WTC11 (cell line): ENCODE data around the gene KCNIP3. TPM values are rescaled to one million over a fixed set of nuclear protein-coding genes. Genes with fewer than 3 reads are reported as not detected.

Experiments used
- ATAC-seq: fragments of 200-7000 bp; cut with Tn5 transposase; 2 replicates; pipeline ENCODE4 v1.10.0; 2021; ENCODE audit warnings: mild to moderate bottlenecking, moderate library complexity
- CTCF ChIA-PET: fragments of 300-600 bp; sonication (Branson Sonifier 250); formaldehyde crosslinking; loops from one replicate; lab custom pipeline; 2021; ENCODE audit warnings: antibody characterized with exemption; lab: Charles Lee
- POLR2A ChIA-PET: fragments of 350-600 bp; sonication (Branson Sonifier 250); formaldehyde crosslinking; loops from one replicate; lab custom pipeline; 2021; ENCODE audit warnings: antibody characterized with exemption; lab: Charles Lee
- DNase-seq: peaks from one replicate; pipeline ENCODE4 v3.0.0; 2021; ENCODE audit warnings: low spot score
- H3K27ac Mint-ChIP-seq: 2 replicates; pipeline ENCODE4 v1.8.0; 2021; ENCODE audit warnings: mixed read lengths
- H3K27me3 Mint-ChIP-seq: 2 replicates; pipeline ENCODE4 v1.8.0; 2021; ENCODE audit warnings: low read depth, mild to moderate bottlenecking, moderate library complexity, mixed read lengths
- H3K36me3 Mint-ChIP-seq: 2 replicates; pipeline ENCODE4 v1.8.0; 2021; ENCODE audit warnings: mixed read lengths
- H3K4me1 Mint-ChIP-seq: 2 replicates; pipeline ENCODE4 v1.8.0; 2022; ENCODE audit warnings: mixed read lengths
- H3K4me3 Mint-ChIP-seq: 2 replicates; pipeline ENCODE4 v1.8.0; 2021; ENCODE audit warnings: mild to moderate bottlenecking, moderate library complexity, mixed read lengths
- H3K9me3 Mint-ChIP-seq: 2 replicates; pipeline ENCODE4 v1.8.0; 2021; ENCODE audit warnings: mixed read lengths
- CREM ChIP-seq: sonication (generic); formaldehyde crosslinking; IDR thresholded peaks from 2 replicates; pipeline ENCODE4 v1.8.1; 2022; ENCODE audit warnings: mild to moderate bottlenecking, missing genetic modification reagents, moderate library complexity
- FOXP1 ChIP-seq: sonication (generic); formaldehyde crosslinking; IDR thresholded peaks from 2 replicates; pipeline ENCODE4 v1.8.0; 2022; ENCODE audit warnings: missing genetic modification reagents, mild to moderate bottlenecking, moderate library complexity, borderline replicate concordance
- GABPB1 ChIP-seq: sonication (generic); formaldehyde crosslinking; IDR thresholded peaks from 2 replicates; pipeline ENCODE4 v1.8.1; 2023; ENCODE audit warnings: mild to moderate bottlenecking, missing genetic modification reagents
- RELA ChIP-seq: sonication (generic); formaldehyde crosslinking; IDR thresholded peaks from 2 replicates; pipeline ENCODE4 v1.8.1; 2022; ENCODE audit warnings: missing genetic modification reagents, mild to moderate bottlenecking, borderline replicate concordance
- TEAD4 ChIP-seq: sonication (generic); formaldehyde crosslinking; IDR thresholded peaks from 2 replicates; pipeline ENCODE4 v1.8.0; 2022; ENCODE audit warnings: mild to moderate bottlenecking, missing genetic modification reagents
- ZNF317 ChIP-seq: sonication (generic); formaldehyde crosslinking; IDR thresholded peaks from 2 replicates; pipeline ENCODE4 v1.8.1; 2023; ENCODE audit warnings: low read depth, mild to moderate bottlenecking, moderate library complexity, missing genetic modification reagents, borderline replicate concordance
- ZNF396 ChIP-seq: fragments of 250-450 bp; sonication (Bioruptor Pico); IDR thresholded peaks from 2 replicates; pipeline ENCODE4 v1.8.0; 2021; ENCODE audit warnings: mild to moderate bottlenecking, moderate library complexity, borderline replicate concordance
- total RNA-seq: library from RNA; stranded (reverse); gene quantifications from 3 replicates; pipeline ENCODE4 v1.2.3, GENCODE V29; 2021
- TF ChIP-seq, protein P1 (sequence below): sonication (generic); formaldehyde crosslinking; IDR thresholded peaks from 2 replicates; pipeline ENCODE4 v1.8.1; 2023; ENCODE audit warnings: mild to moderate bottlenecking, missing genetic modification reagents
- TF ChIP-seq, protein P2 (sequence below): sonication (generic); formaldehyde crosslinking; IDR thresholded peaks from 2 replicates; pipeline ENCODE4 v1.8.0; 2022; ENCODE audit warnings: mild to moderate bottlenecking, missing genetic modification reagents
- TF ChIP-seq, protein P3 (sequence below): sonication (generic); formaldehyde crosslinking; IDR thresholded peaks from 2 replicates; pipeline ENCODE4 v1.8.0; 2023; ENCODE audit warnings: missing genetic modification reagents
- TF ChIP-seq, protein P4 (sequence below): sonication (generic); formaldehyde crosslinking; IDR thresholded peaks from 2 replicates; pipeline ENCODE4 v1.8.1; 2022; ENCODE audit warnings: mild to moderate bottlenecking, missing genetic modification reagents, moderate library complexity, borderline replicate concordance
- TF ChIP-seq, protein P5 (sequence below): sonication (generic); formaldehyde crosslinking; IDR thresholded peaks from 2 replicates; pipeline ENCODE4 v1.8.1; 2023; ENCODE audit warnings: mild to moderate bottlenecking, missing genetic modification reagents, moderate library complexity
- TF ChIP-seq, protein P6 (sequence below): sonication (generic); formaldehyde crosslinking; IDR thresholded peaks from 2 replicates; pipeline ENCODE4 v1.8.0; 2023; ENCODE audit warnings: missing genetic modification reagents, mild to moderate bottlenecking, borderline replicate concordance
- TF ChIP-seq, protein P7 (sequence below): sonication (generic); formaldehyde crosslinking; IDR thresholded peaks from 2 replicates; pipeline ENCODE4 v1.8.1; 2023; ENCODE audit warnings: mild to moderate bottlenecking, missing genetic modification reagents
- TF ChIP-seq, protein P8 (sequence below): fragments of 250-450 bp; sonication (Bioruptor Pico); IDR thresholded peaks from 2 replicates; pipeline ENCODE4 v1.9.0; 2021; ENCODE audit warnings: moderate library complexity, mild to moderate bottlenecking, inconsistent platforms, borderline replicate concordance

Gene KCNIP3
- total RNA-seq, 1 experiment from 2014 or later: 2.1 TPM

GRCh38 chr2:95305380-95306061 is 8.4 kb downstream of the KCNIP3 start:
- no peaks in the 10 kb centered on the region; the same call in 1 of the 2 replicates for H3K4me1 Mint-ChIP-seq
- no peaks in the 10 kb centered on the region for H3K9me3 Mint-ChIP-seq
- H3K27ac Mint-ChIP-seq: no peak overlapping the region
- DNase-seq (no peak), ATAC-seq (no peak)
- ChIA-PET POLR2A (no interaction called here), CTCF (interaction anchor here (0.5 to 5.1 kb wide), 6 partner anchors 8 to 74 kb away, joined by 3 to 42 read pairs (median 4); partner anchors contain the start of gene KCNIP3)
- H3K36me3 Mint-ChIP-seq: no peaks in the 10 kb centered on the region
- H3K4me3 Mint-ChIP-seq: no peak overlapping the region
- no peaks in the 10 kb centered on the region for H3K27me3 Mint-ChIP-seq
- TF ChIP-seq, protein P1, sequence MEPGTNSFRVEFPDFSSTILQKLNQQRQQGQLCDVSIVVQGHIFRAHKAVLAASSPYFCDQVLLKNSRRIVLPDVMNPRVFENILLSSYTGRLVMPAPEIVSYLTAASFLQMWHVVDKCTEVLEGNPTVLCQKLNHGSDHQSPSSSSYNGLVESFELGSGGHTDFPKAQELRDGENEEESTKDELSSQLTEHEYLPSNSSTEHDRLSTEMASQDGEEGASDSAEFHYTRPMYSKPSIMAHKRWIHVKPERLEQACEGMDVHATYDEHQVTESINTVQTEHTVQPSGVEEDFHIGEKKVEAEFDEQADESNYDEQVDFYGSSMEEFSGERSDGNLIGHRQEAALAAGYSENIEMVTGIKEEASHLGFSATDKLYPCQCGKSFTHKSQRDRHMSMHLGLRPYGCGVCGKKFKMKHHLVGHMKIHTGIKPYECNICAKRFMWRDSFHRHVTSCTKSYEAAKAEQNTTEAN (CRISPR knock-in tag): no peak
- TF ChIP-seq GABPB1 (CRISPR knock-in tag): 0 out of 2 replicates have a peak, but pooled peaks have one; percentile 29

DNA sequence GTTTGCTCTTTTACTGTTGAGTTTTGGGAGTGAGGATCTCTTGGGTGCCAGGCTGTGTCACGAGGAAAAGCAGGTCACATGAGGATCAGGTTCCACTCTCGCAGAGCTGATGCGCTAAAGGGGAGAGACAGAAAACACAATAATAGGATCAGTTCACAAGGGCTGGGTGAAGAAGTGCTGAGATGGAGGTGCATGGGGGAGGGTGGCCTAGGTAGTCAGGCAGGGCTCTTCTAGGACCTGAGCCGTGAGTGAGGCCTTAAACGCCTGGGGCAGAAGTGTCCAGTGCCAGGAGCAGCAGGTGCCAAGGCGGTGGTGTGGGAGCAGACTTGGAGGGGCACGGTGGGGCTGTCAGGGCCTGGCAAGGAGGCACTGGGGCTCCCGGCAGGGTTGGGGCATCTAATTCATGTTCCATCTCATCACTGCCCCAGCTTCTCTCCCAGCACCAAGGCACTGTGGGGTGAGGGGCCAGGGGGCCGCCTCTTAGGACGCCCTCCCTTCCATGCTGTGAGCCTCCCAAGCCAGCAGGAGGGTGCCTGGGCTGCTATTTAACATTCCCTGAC is 9.3 kb downstream of the KCNIP3 start:
- Mint-ChIP-seq H3K27ac (no peak overlapping the region), H3K4me3 (no peak overlapping the region), H3K36me3 (no peaks in the 10 kb centered on the region), H3K4me1 (no peaks in the 10 kb centered on the region; the same call in 1 of the 2 replicates), H3K27me3 (no peaks in the 10 kb centered on the region), H3K9me3 (no peaks in the 10 kb centered on the region)
- ChIA-PET POLR2A (no interaction called here), CTCF (interaction anchor here (0.6 to 5.1 kb wide), 5 partner anchors 9 to 230 kb away, joined by 3 to 42 read pairs (median 3); no protein-coding TSS in a partner anchor)
- no peak for ATAC-seq
- TF ChIP-seq, protein P2, sequence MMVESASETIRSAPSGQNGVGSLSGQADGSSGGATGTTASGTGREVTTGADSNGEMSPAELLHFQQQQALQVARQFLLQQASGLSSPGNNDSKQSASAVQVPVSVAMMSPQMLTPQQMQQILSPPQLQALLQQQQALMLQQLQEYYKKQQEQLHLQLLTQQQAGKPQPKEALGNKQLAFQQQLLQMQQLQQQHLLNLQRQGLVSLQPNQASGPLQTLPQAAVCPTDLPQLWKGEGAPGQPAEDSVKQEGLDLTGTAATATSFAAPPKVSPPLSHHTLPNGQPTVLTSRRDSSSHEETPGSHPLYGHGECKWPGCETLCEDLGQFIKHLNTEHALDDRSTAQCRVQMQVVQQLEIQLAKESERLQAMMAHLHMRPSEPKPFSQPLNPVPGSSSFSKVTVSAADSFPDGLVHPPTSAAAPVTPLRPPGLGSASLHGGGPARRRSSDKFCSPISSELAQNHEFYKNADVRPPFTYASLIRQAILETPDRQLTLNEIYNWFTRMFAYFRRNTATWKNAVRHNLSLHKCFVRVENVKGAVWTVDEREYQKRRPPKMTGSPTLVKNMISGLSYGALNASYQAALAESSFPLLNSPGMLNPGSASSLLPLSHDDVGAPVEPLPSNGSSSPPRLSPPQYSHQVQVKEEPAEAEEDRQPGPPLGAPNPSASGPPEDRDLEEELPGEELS: no peak
- TF ChIP-seq, protein P3, sequence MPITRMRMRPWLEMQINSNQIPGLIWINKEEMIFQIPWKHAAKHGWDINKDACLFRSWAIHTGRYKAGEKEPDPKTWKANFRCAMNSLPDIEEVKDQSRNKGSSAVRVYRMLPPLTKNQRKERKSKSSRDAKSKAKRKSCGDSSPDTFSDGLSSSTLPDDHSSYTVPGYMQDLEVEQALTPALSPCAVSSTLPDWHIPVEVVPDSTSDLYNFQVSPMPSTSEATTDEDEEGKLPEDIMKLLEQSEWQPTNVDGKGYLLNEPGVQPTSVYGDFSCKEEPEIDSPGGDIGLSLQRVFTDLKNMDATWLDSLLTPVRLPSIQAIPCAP (CRISPR knock-in tag): no peak
- TF ChIP-seq TEAD4 (CRISPR knock-in tag): no peak
- TF ChIP-seq, protein P4, sequence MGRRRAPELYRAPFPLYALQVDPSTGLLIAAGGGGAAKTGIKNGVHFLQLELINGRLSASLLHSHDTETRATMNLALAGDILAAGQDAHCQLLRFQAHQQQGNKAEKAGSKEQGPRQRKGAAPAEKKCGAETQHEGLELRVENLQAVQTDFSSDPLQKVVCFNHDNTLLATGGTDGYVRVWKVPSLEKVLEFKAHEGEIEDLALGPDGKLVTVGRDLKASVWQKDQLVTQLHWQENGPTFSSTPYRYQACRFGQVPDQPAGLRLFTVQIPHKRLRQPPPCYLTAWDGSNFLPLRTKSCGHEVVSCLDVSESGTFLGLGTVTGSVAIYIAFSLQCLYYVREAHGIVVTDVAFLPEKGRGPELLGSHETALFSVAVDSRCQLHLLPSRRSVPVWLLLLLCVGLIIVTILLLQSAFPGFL (CRISPR knock-in tag): no peak
- TF ChIP-seq FOXP1 (CRISPR knock-in tag): no peak
- TF ChIP-seq, protein P5, sequence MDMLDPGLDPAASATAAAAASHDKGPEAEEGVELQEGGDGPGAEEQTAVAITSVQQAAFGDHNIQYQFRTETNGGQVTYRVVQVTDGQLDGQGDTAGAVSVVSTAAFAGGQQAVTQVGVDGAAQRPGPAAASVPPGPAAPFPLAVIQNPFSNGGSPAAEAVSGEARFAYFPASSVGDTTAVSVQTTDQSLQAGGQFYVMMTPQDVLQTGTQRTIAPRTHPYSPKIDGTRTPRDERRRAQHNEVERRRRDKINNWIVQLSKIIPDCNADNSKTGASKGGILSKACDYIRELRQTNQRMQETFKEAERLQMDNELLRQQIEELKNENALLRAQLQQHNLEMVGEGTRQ (CRISPR knock-in tag): no peak
- TF ChIP-seq ZNF317 (CRISPR knock-in tag): no peak
- no peak for TF ChIP-seq ZNF396 (CRISPR knock-in tag)
- no peak for DNase-seq

- Mint-ChIP-seq H3K27ac (no peak overlapping the region), H3K4me1 (no peaks in the 10 kb centered on the region; the same call in 1 of the 2 replicates), H3K9me3 (no peaks in the 10 kb centered on the region), H3K36me3 (no peaks in the 10 kb centered on the region), H3K4me3 (no peak overlapping the region), H3K27me3 (no peaks in the 10 kb centered on the region)
- ChIA-PET POLR2A (interaction anchor here (0.5 kb wide), 1 partner anchor 244 kb away, joined by 3 read pairs; no protein-coding TSS in a partner anchor), CTCF (interaction anchor here (1.2 to 5.1 kb wide), 5 partner anchors 8 to 82 kb away, joined by 3 to 42 read pairs (median 4); no protein-coding TSS in a partner anchor)
- DNase-seq (no peak), ATAC-seq (peak; percentile 51)
- no peak for TF ChIP-seq ZNF317 (CRISPR knock-in tag)
- TF ChIP-seq, protein P6, sequence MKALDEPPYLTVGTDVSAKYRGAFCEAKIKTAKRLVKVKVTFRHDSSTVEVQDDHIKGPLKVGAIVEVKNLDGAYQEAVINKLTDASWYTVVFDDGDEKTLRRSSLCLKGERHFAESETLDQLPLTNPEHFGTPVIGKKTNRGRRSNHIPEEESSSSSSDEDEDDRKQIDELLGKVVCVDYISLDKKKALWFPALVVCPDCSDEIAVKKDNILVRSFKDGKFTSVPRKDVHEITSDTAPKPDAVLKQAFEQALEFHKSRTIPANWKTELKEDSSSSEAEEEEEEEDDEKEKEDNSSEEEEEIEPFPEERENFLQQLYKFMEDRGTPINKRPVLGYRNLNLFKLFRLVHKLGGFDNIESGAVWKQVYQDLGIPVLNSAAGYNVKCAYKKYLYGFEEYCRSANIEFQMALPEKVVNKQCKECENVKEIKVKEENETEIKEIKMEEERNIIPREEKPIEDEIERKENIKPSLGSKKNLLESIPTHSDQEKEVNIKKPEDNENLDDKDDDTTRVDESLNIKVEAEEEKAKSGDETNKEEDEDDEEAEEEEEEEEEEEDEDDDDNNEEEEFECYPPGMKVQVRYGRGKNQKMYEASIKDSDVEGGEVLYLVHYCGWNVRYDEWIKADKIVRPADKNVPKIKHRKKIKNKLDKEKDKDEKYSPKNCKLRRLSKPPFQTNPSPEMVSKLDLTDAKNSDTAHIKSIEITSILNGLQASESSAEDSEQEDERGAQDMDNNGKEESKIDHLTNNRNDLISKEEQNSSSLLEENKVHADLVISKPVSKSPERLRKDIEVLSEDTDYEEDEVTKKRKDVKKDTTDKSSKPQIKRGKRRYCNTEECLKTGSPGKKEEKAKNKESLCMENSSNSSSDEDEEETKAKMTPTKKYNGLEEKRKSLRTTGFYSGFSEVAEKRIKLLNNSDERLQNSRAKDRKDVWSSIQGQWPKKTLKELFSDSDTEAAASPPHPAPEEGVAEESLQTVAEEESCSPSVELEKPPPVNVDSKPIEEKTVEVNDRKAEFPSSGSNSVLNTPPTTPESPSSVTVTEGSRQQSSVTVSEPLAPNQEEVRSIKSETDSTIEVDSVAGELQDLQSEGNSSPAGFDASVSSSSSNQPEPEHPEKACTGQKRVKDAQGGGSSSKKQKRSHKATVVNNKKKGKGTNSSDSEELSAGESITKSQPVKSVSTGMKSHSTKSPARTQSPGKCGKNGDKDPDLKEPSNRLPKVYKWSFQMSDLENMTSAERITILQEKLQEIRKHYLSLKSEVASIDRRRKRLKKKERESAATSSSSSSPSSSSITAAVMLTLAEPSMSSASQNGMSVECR (CRISPR knock-in tag): no peak
- TF ChIP-seq CREM (CRISPR knock-in tag): no peak
- no peak for TF ChIP-seq RELA (CRISPR knock-in tag)
- TF ChIP-seq, protein P7, sequence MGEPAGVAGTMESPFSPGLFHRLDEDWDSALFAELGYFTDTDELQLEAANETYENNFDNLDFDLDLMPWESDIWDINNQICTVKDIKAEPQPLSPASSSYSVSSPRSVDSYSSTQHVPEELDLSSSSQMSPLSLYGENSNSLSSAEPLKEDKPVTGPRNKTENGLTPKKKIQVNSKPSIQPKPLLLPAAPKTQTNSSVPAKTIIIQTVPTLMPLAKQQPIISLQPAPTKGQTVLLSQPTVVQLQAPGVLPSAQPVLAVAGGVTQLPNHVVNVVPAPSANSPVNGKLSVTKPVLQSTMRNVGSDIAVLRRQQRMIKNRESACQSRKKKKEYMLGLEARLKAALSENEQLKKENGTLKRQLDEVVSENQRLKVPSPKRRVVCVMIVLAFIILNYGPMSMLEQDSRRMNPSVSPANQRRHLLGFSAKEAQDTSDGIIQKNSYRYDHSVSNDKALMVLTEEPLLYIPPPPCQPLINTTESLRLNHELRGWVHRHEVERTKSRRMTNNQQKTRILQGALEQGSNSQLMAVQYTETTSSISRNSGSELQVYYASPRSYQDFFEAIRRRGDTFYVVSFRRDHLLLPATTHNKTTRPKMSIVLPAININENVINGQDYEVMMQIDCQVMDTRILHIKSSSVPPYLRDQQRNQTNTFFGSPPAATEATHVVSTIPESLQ (CRISPR knock-in tag): no peak
- TF ChIP-seq, protein P8, sequence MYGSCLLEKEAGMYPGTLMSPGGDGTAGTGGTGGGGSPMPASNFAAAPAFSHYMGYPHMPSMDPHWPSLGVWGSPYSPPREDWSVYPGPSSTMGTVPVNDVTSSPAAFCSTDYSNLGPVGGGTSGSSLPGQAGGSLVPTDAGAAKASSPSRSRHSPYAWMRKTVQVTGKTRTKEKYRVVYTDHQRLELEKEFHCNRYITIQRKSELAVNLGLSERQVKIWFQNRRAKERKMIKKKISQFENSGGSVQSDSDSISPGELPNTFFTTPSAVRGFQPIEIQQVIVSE (CRISPR knock-in tag): no peak
These were observed 9.9 kb downstream of the KCNIP3 start for GRCh38 chr2:95307036-95307435.
